Ishikawa (cell line): ENCODE data around the gene NKX1-1.

Experiments
- CEBPB ChIP-seq: IDR thresholded peaks from 2 replicates; pipeline ENCODE4 v1.6.1; 2012
- CREB1 ChIP-seq: IDR thresholded peaks from 2 replicates; pipeline ENCODE4 v1.6.1; 2012; ENCODE audit warnings: low read depth
- EP300 ChIP-seq: IDR thresholded peaks from 2 replicates; pipeline ENCODE4 v1.6.1; 2012; ENCODE audit warnings: borderline replicate concordance
- FOXM1 ChIP-seq: IDR thresholded peaks from 2 replicates; pipeline ENCODE4 v1.6.1; 2012; ENCODE audit warnings: low read depth, borderline replicate concordance
- NFIC ChIP-seq: IDR thresholded peaks from 2 replicates; pipeline ENCODE4 v1.6.1; 2012
- RAD21 ChIP-seq: IDR thresholded peaks from 2 replicates; pipeline ENCODE4 v1.6.1; 2012; ENCODE audit warnings: low read depth
- TAF1 ChIP-seq: IDR thresholded peaks from 2 replicates; pipeline ENCODE4 v1.6.1; 2012; ENCODE audit warnings: low read depth, mild to moderate bottlenecking
- TCF12 ChIP-seq: IDR thresholded peaks from 2 replicates; pipeline ENCODE4 v1.6.1; 2012; ENCODE audit warnings: low read depth
- YY1 ChIP-seq: IDR thresholded peaks from 2 replicates; pipeline ENCODE4 v1.6.1; 2012; ENCODE audit warnings: low read depth
- TF ChIP-seq, protein P1 (sequence below): IDR thresholded peaks from 2 replicates; pipeline ENCODE4 v1.6.1; 2012
- TF ChIP-seq, protein P2 (sequence below): IDR thresholded peaks from 2 replicates; pipeline ENCODE4 v1.6.1; 2012; ENCODE audit warnings: low read depth, mild to moderate bottlenecking

DNA sequence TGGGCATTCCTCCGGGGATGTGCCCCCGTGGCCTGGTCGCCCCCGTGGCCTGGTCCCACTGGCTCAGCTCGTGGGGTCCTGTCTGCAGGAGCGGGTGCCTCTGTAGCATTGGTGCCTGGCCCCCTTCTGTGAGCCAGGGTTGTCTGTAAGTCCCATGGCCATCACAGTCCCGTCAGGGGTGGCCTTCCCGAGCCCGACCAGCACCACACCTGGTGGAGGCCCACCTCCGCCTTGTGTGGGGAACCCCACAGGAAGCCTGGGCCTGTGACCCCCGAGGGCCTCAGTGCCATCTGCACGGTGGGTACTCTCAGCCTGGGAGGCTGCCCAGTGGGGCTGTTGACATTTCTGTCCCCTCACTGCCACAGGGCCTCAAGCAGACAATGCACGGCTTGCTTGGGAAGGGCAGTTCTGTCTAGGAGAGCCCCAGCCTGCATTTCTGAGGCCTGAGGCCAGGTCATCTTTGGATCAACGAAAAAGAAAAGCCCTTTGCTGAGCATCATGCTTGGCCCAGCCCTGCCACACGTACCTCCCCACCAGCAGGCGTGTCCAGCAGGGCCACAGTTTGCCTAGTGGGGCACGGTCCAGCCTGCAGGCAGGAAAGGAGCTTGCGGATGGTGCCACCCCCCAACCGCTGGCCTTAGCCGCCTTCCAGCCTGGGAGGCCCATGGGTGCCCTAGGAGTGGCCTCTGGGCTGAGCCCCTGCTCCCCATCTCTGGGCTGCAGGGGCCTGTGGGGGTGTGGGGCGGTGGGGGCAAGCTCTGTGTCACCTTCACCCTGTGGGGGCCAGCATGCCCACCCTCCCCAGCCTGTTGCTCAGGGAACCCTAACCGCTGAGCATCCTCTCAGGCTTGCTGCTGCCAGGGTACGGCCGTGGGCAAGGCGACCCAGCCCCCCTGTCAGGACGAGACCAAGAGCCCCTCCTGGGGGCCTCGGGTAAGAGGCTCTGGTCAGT is 23.2 kb downstream of the NKX1-1 start:
- TF ChIP-seq, protein P1, sequence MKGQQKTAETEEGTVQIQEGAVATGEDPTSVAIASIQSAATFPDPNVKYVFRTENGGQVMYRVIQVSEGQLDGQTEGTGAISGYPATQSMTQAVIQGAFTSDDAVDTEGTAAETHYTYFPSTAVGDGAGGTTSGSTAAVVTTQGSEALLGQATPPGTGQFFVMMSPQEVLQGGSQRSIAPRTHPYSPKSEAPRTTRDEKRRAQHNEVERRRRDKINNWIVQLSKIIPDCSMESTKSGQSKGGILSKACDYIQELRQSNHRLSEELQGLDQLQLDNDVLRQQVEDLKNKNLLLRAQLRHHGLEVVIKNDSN: no peak
- TF ChIP-seq YY1 (no peak), TAF1 (no peak), EP300 (no peak), TCF12 (no peak), CREB1 (no peak), CEBPB (no peak), RAD21 (no peak), FOXM1 (no peak), NFIC (no peak)
- TF ChIP-seq, protein P2, sequence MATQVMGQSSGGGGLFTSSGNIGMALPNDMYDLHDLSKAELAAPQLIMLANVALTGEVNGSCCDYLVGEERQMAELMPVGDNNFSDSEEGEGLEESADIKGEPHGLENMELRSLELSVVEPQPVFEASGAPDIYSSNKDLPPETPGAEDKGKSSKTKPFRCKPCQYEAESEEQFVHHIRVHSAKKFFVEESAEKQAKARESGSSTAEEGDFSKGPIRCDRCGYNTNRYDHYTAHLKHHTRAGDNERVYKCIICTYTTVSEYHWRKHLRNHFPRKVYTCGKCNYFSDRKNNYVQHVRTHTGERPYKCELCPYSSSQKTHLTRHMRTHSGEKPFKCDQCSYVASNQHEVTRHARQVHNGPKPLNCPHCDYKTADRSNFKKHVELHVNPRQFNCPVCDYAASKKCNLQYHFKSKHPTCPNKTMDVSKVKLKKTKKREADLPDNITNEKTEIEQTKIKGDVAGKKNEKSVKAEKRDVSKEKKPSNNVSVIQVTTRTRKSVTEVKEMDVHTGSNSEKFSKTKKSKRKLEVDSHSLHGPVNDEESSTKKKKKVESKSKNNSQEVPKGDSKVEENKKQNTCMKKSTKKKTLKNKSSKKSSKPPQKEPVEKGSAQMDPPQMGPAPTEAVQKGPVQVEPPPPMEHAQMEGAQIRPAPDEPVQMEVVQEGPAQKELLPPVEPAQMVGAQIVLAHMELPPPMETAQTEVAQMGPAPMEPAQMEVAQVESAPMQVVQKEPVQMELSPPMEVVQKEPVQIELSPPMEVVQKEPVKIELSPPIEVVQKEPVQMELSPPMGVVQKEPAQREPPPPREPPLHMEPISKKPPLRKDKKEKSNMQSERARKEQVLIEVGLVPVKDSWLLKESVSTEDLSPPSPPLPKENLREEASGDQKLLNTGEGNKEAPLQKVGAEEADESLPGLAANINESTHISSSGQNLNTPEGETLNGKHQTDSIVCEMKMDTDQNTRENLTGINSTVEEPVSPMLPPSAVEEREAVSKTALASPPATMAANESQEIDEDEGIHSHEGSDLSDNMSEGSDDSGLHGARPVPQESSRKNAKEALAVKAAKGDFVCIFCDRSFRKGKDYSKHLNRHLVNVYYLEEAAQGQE: no peak
